NCI-H187 (cell line): ENCODE measurements around the gene PASD1.
"Not testable (repeated sequence)": the region's sequence is repeated elsewhere in the genome, so short reads cannot be mapped to it uniquely, and the experiment has no call there.

ENCODE experiments used
- DNase-seq, 2 experiments: peaks; one replicate each; lab custom pipeline; 2025; lab: John Stamatoyannopoulos, UW

PASD1 gene

GRCh38 chrX:151624677-151625076 is 61.2 kb downstream of the PASD1 start:
- no peak for DNase-seq

GRCh38 chrX:151631822-151632221 is 68.3 kb downstream of the PASD1 start:
- DNase-seq, result no peak

- no peak for DNase-seq
These were observed 69.7 kb downstream of the PASD1 start for GRCh38 chrX:151633157-151633556.

- DNase-seq, result no peak
These were observed 71.5 kb downstream of the PASD1 start for GRCh38 chrX:151634937-151635336.

GRCh38 chrX:151641564-151641963 is 78.1 kb downstream of the PASD1 start:
- no peak for DNase-seq

GRCh38 chrX:151675121-151675746 is 111.8 kb downstream of the PASD1 start:
- no peak for DNase-seq

- no peak for DNase-seq
These were observed 112.7 kb downstream of the PASD1 start for GRCh38 chrX:151676196-151676595.

GRCh38 chrX:151679798-151680402 is 116.4 kb downstream of the PASD1 start:
- DNase-seq, result no peak

GRCh38 chrX:151680805-151681204 is 117.3 kb downstream of the PASD1 start:
- peak; percentile 8 to 56 for DNase-seq

- no peak for DNase-seq
These were observed 124.2 kb downstream of the PASD1 start for GRCh38 chrX:151687635-151688034.

GRCh38 chrX:151688695-151689094 is 125.2 kb downstream of the PASD1 start:
- DNase-seq, result no peak

GRCh38 chrX:151692825-151693224 is 129.3 kb downstream of the PASD1 start:
- DNase-seq, result no peak

GRCh38 chrX:151694121-151694520 is 130.6 kb downstream of the PASD1 start:
- no peak for DNase-seq

GRCh38 chrX:151694661-151695582 is 131.4 kb downstream of the PASD1 start, which contains the start of gene PRRG3:
PRRG3 (plus strand) TSS chrX:151695458; CDS start chrX:151698815, 3,357 bp downstream.
- DNase-seq, result no peak

- no peak for DNase-seq
These were observed 132.3 kb downstream of the PASD1 start for GRCh38 chrX:151695583-151696340.

GRCh38 chrX:151697082-151697481 is 133.6 kb downstream of the PASD1 start:
- not testable (repeated sequence) for DNase-seq

- no peak for DNase-seq
These were observed 134.0 kb downstream of the PASD1 start for GRCh38 chrX:151697522-151697921.

GRCh38 chrX:151698485-151698884 is 135.0 kb downstream of the PASD1 start:
- DNase-seq, result no peak

GRCh38 chrX:151699746-151700145 is 136.3 kb downstream of the PASD1 start:
- DNase-seq, result no peak

- DNase-seq, result no peak
These were observed 137.1 kb downstream of the PASD1 start for GRCh38 chrX:151700581-151700980.

- DNase-seq, result no peak
These were observed 137.6 kb downstream of the PASD1 start for GRCh38 chrX:151701071-151701470.

- DNase-seq, result no peak
These were observed 138.1 kb downstream of the PASD1 start for GRCh38 chrX:151701531-151701930.
